ENCODE data around the gene MST1. TPM values are rescaled to one million over a fixed set of nuclear protein-coding genes. Genes with fewer than 3 reads are reported as not detected.
A peak's percentile ranks its signal among the peaks of the same experiment; 100 is the strongest.
"Not testable (repeated sequence)": the region's sequence is repeated elsewhere in the genome, so short reads cannot be mapped to it uniquely, and the experiment has no call there.

MST1 gene
- total RNA-seq, 1 donor from 2014 or later = 101 TPM

- not testable (repeated sequence) for DNase-seq (ENCODE audit: low spot score in 2 of 2, unreplicated experiment in 2 of 2); H3K9me3 Mint-ChIP-seq; H3K27ac Mint-ChIP-seq; H3K36me3 Mint-ChIP-seq; H3K27me3 Mint-ChIP-seq (ENCODE audit: low read depth)
- Mint-ChIP-seq H3K4me3 (peak overlapping the region; percentile 95), H3K4me1 (peaks cover 32% of the 10 kb centered on the region)
Measured at GRCh38 chr3:49690856-49691255, 1.6 kb upstream of the MST1 start.

GRCh38 chr3:49689908-49690624 lies 792 bp upstream of the MST1 start:
- H3K36me3 Mint-ChIP-seq; DNase-seq (ENCODE audit: low spot score in 2 of 2, unreplicated experiment in 2 of 2); H3K27me3 Mint-ChIP-seq (ENCODE audit: low read depth); H3K9me3 Mint-ChIP-seq: not testable (repeated sequence)
- peaks cover 32% of the 10 kb centered on the region for H3K4me1 Mint-ChIP-seq
- H3K4me3 Mint-ChIP-seq = peak overlapping the region; percentile 95
- H3K27ac Mint-ChIP-seq = peak overlapping the region; percentile 96

DNA sequence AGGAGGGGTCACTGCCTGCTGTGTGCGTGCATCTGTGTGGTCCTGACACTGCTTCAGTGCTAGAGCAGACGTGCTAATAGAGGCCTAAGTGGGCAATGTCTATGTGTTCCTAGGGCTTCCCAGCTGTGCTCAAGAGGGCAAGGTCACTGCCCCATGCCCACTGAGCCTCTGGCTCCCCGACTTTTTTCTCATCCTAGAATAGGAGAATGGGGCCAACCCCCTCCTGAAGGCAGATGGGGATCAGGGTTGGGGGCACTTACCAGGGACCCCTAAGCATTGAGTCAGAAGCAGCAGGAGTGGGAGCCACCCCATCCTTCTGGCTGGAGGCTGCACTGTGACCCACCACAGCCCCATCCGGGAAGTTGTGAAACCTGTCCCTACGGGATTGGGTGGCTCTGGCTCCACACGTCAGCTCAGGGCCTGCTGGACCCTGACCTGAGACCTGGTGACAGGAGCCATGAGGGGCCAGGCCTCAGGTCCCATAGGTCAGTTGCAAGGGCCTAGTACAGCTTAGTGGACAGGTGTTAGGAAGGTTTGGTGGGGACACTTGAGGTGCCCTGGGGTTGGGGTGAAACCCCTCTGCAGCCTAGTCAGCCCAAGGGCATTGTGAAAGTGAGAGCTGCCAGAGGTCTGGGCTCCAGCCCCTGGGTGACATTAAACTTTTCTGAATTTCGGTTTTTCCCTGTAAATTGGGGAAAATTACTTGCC lies 782 bp downstream of the MST1 start:
- not testable (repeated sequence) for H3K9me3 Mint-ChIP-seq; DNase-seq (ENCODE audit: low spot score in 2 of 2, unreplicated experiment in 2 of 2); H3K27me3 Mint-ChIP-seq (ENCODE audit: low read depth); H3K36me3 Mint-ChIP-seq
- Mint-ChIP-seq H3K27ac (peak overlapping the region; percentile 96), H3K4me1 (peaks cover 32% of the 10 kb centered on the region), H3K4me3 (peak overlapping the region; percentile 95)

- not testable (repeated sequence) for H3K9me3 Mint-ChIP-seq; H3K27me3 Mint-ChIP-seq (ENCODE audit: low read depth); H3K36me3 Mint-ChIP-seq; DNase-seq (ENCODE audit: low spot score in 2 of 2, unreplicated experiment in 2 of 2)
- peak overlapping the region; percentile 78 for H3K4me3 Mint-ChIP-seq
- peak overlapping the region; percentile 86 for H3K27ac Mint-ChIP-seq
- H3K4me1 Mint-ChIP-seq = peaks cover 32% of the 10 kb centered on the region
Measured at GRCh38 chr3:49687424-49687795, 1.9 kb downstream of the MST1 start.

DNA sequence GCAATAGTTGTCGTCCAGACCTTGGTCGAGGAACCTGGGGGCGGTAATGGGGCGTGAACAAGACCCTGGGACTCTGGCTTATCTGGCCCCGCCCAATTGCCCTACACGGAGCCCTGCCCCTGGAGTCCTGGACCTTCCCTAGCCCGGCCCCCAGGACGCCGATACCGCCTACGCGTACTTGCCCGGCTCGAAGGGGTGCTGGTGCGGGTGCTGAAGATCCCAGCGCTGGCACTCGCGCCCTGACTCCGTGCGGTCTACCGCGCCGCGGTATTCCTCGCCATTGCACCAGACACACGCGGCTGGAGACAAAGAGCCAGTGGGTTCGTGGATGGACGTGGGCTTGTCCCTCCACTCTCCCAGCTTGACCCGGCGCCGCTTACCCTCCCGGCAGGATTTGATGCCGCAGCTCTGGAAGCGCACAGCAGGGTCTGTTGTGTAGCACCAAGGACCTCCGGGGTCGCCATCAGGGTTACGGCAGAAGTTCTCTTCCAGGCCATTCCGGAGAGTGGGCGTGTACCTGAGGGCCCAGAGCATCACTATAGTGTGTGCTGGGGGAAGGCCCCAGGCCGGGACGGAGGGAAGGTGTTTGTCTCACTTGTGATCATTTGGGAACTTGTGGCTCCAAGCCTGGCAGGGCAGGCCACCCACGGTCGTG lies 2.4 kb downstream of the MST1 start:
- peak overlapping the region; percentile 86 for H3K27ac Mint-ChIP-seq
- not testable (repeated sequence) for H3K27me3 Mint-ChIP-seq (ENCODE audit: low read depth); H3K36me3 Mint-ChIP-seq; H3K9me3 Mint-ChIP-seq
- peak in 1 of 2 experiments; percentile 56 for DNase-seq (ENCODE audit: low spot score in 2 of 2, unreplicated experiment in 2 of 2)
- H3K4me3 Mint-ChIP-seq = peak overlapping the region; percentile 78
- peaks cover 32% of the 10 kb centered on the region for H3K4me1 Mint-ChIP-seq

GRCh38 chr3:49686346-49686745 lies 2.9 kb downstream of the MST1 start:
- H3K9me3 Mint-ChIP-seq; H3K27me3 Mint-ChIP-seq (ENCODE audit: low read depth); H3K36me3 Mint-ChIP-seq: not testable (repeated sequence)
- Mint-ChIP-seq H3K27ac (peak overlapping the region; percentile 72), H3K4me1 (peaks cover 32% of the 10 kb centered on the region), H3K4me3 (peak overlapping the region; percentile 78)
- DNase-seq (ENCODE audit: low spot score in 2 of 2, unreplicated experiment in 2 of 2) = peak in 1 of 2 experiments; percentile 48

GRCh38 chr3:49685846-49686245 lies 3.4 kb downstream of the MST1 start:
- not testable (repeated sequence) for H3K27ac Mint-ChIP-seq; H3K9me3 Mint-ChIP-seq; H3K27me3 Mint-ChIP-seq (ENCODE audit: low read depth); H3K36me3 Mint-ChIP-seq; DNase-seq (ENCODE audit: low spot score in 2 of 2, unreplicated experiment in 2 of 2)
- Mint-ChIP-seq H3K4me1 (peaks cover 30% of the 10 kb centered on the region), H3K4me3 (peak overlapping the region; percentile 78)

DNA sequence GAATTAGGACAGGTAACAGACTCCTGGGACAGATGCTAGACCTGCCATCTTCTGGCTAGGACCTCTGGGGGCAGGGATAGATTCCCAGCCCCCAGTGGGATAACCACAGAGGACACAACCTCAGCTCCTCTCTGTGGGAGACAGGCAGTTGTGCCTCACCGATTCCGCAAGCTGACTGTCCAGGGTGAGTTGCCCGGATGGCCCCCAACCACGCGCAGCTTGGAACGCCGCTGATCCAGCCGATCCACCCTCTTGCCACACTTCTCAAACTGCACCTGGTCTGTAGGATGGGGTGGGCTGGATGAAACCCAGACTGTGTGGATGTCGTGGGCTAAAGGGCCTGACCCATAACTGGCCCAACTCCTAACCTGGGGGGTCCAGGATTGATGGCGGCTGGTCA lies 4.2 kb downstream of the MST1 start:
- Mint-ChIP-seq H3K4me1 (peaks cover 22% of the 10 kb centered on the region), H3K4me3 (peak overlapping the region; percentile 78)
- H3K27ac Mint-ChIP-seq; H3K27me3 Mint-ChIP-seq (ENCODE audit: low read depth); H3K36me3 Mint-ChIP-seq; H3K9me3 Mint-ChIP-seq; DNase-seq (ENCODE audit: low spot score in 2 of 2, unreplicated experiment in 2 of 2): not testable (repeated sequence)

- DNase-seq (ENCODE audit: low spot score in 2 of 2, unreplicated experiment in 2 of 2); H3K4me3 Mint-ChIP-seq; H3K27ac Mint-ChIP-seq; H3K9me3 Mint-ChIP-seq; H3K27me3 Mint-ChIP-seq (ENCODE audit: low read depth): not testable (repeated sequence)
- H3K4me1 Mint-ChIP-seq = peaks cover 18% of the 10 kb centered on the region
- peaks cover 12% of the 10 kb centered on the region for H3K36me3 Mint-ChIP-seq
Measured at GRCh38 chr3:49684453-49684852, 4.8 kb downstream of the MST1 start.

DNA sequence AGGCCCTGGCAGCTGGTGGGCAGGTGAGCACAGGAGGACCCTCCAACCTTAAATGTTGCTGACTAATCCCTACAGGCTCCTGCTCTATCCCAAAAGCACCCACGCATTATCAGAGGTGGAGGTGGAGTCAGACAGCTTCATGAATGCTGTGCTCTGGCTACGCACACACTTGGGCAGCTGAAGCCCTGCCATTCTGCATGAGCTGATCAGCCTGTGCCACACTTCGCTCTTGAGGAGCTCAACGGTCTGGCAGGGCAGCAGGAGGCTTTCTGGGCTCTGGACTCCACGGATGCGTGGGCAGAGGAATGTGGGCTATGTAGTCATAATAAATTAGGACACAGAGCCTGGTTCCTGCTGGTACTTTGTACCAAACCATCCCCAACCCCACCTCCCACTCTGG lies 6.1 kb downstream of the MST1 start:
- no peak overlapping the region for H3K4me3 Mint-ChIP-seq
- peaks cover 5% of the 10 kb centered on the region for H3K27me3 Mint-ChIP-seq (ENCODE audit: low read depth)
- TF ChIP-seq CTCF (IDR thresholded peaks at IDR 0.05; ENCODE audit: unreplicated experiment) = no peak
- H3K9me3 Mint-ChIP-seq = no peaks in the 10 kb centered on the region
- H3K27ac Mint-ChIP-seq = no peak overlapping the region
- DNase-seq (ENCODE audit: low spot score in 2 of 2, unreplicated experiment in 2 of 2) = no peak
- peaks cover 7% of the 10 kb centered on the region for H3K4me1 Mint-ChIP-seq
- H3K36me3 Mint-ChIP-seq = peaks cover 14% of the 10 kb centered on the region
